Activated T-cell treated with anti-CD3 and anti-CD28 coated beads, Interleukin-2, amount 50 U/mL, for 1 hour (primary cell): ENCODE results near the gene GABBR1.

Experiments
- DNase-seq: peaks from one replicate; pipeline ENCODE4 v3.0.0-alpha.2; 2020

GABBR1 gene

DNA sequence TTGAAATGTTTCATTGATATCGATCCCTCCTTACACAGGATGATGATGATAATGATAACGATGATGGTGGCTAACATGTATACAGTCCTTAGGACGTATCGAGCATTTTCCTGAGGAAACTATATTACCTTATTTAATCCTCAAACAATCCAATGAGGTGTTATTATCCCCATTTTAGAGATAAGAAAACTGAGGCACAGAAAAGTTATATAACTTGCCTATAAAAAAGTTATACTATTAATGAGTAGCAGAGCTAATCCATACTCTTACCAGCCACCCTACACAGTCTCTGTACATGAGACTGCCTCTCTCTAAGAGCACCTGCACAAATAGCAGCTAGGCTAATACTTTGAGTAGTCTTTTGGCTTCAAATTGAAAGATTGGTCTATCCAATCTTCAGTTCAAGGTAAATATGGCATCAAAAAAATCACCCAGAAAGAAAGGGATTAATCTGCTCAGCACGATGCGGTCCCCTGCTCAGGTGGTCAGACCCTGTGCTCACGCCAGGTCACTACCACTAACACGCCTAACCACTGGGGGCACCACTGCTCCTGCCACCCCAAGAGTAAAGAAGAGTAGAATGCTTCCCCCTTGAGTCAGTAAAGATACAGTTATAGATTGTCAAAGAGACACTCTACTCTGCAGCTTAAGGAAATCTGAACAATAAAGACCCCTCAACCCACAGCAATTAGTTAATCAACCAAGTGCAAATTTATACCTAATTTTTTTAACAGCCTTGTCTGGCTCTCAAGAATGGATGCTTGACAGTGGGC, 15.0 kb downstream of the GABBR1 start:
- no peak for DNase-seq

DNA sequence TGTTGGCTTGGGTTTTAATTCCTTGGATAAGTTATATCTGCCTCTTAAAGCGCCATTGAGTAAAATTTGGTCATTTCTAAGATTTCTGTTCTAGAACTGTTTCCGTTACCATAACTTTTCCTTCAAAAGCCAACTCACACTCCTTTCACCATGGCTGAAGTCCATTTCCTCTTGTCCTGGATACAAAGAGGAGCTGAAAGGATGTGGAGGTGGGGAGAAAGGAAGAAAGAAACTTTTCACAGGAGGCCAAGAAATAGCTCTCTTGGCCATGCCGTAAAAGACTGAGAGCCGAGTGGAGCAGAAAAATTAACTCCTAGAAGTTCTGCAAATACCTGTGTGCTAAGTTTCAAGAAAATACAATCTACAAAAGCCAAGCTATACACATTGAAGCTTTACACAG, 21.6 kb downstream of the GABBR1 start:
- DNase-seq: no peak

DNA sequence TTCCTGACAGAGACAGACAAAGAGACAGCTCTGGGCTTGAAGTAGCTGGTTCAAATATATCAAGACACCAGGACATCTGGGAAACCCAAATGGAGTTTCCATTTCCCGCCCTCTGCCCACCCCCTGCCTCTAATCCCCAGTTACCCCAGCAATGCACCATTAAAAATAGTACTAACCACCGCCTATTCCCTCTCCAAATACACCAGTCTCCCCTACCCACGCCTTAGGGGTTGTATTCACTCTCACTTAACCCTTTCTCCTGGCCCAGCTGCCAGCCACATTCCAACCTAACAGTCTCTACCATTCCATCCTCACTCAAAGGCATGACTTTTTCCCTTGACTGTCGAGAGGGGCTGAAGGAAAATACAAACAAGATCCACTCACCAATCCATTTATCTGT, 22.4 kb downstream of the GABBR1 start:
- DNase-seq: no peak

DNA sequence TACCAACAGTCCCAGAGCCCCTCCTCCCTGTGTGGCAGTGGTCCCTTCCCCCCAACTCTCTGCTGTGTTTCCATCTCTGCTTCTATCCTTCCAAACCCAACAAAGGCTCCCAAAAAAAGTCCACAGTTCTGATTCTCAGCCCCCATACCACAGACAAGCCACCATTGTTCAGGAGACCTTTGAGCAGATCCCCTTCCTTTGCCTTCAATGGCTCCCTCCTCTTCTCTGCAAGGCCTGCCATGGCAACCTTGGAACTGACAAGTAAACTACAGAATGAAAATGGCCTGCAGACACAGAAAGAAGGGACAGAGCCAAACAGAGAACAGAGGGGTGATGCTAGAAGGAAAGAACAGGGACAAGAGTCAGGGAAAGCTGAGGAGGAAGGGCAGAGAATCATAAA, 24.9 kb downstream of the GABBR1 start:
- no peak for DNase-seq

DNA sequence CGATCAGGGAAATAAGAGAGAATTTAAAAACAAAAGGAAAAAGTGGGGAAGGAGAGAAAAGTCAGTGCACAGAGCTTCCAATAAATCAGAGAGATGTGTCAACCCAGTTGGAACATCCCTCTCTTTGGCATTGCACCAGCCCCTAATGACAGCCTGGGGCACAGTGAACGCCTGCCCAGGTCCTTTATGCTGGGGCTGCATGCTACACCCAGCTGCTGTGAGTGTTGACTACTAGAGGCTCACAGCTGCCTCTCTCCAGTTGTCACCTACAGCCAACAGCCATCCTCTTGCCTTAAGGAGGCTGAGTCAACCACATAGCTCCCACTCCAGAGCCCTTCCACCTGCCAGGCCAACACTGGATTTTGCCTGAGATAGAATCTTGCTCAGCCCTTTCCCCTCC, 29.1 kb downstream of the GABBR1 start:
- no peak for DNase-seq

DNA sequence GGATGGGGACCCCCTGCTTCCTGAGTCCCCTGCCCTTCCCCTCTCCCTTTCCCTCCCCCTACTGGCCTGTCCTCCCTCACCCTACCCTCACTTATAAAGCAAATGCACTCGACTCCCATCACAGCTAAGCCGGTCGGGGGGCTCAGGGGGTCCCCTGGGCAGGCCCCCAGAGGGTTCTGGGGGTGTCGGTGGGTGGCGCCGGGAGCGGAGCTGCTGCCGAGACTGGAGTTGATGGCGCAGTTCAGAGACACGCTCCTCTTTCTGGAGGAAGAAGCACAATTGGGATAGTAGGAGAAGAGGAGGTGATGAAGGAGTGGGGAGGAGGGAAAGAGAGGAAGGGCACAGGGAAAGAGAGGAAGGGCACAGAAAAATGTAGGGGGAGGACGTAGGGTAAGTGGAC, 29.5 kb downstream of the GABBR1 start:
- DNase-seq: no peak

DNA sequence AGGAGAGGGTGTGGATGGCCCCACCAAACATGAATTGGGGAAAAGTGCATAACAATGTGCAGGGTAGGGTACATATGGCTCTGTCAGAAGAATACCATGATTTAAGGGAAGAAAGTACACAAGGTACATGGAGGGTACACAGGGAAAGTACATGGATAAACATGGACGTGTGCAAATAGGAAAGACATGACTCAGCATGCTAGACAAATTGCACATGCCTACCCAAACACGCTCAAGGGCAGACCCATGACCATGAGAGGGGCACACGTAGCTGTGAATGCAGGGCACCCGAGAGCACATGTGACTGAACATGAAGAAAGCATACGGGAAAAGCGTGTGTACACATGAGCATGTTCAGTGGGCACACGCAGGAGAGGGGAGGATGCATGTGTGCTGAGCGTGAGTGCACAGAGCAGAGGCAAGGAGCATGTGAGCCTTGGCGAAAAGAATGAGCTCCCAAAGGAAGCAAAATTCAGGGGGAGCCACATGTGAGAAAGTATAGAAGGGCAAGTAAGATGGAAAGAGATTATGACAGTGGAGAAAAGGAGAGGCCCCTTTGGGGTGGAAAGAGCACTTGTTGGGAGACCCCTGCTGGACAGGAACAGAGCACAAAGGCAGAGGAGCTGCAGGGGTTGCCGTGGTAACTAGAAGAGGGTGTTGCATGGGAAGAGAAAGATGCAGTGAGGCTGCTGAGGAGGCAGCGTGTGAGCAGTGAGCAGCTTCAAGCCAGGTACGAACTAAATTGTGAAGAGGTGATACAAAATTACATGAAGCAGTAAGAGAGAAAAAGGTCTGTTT, 30.2 kb downstream of the GABBR1 start:
- no peak for DNase-seq

DNA sequence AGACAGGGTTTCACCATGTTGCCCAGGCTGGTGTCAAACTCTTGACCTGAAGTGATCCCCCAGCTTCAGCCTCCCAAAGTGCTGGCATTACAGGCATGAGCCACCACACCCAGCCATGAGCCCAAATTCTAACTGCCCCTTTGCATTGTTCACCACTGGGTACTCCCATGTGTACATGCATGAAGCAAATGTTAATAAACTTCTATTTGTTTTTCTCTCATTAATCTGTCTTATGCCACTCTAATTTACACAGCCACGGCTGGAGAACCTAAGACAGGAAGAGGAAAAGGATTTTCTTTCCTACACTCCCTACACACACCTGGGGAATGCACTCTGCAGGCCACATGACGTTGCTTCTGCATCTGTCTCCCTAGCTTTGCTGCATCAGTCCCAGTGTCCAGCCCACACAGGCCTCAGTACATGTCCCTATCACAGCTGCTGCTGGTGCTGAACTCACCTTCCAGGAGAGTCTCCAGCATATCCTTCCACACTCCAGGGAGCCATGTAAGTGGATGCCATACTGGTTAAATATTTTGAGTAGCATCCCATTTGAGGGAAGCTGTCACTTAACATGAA, 34.7 kb downstream of the GABBR1 start:
- DNase-seq: no peak

DNA sequence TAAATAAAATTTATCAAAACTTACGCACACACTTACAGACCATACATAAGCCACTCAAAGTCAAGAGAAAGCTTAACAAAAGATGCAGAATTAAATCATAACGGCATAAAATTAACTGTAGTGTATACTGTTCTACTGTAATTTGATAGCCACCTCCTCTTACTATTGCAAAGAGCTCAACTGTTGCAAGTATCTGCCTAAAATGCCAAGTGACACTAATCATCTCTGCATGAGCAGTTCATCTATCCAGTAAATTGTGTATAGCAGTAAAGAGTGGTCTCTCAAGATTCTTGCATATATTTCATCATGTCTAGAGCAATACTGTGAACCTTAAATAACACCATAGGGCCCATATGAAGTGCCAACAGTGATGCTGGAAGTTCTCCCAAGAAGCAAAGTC, 35.8 kb downstream of the GABBR1 start:
- DNase-seq: no peak

DNA sequence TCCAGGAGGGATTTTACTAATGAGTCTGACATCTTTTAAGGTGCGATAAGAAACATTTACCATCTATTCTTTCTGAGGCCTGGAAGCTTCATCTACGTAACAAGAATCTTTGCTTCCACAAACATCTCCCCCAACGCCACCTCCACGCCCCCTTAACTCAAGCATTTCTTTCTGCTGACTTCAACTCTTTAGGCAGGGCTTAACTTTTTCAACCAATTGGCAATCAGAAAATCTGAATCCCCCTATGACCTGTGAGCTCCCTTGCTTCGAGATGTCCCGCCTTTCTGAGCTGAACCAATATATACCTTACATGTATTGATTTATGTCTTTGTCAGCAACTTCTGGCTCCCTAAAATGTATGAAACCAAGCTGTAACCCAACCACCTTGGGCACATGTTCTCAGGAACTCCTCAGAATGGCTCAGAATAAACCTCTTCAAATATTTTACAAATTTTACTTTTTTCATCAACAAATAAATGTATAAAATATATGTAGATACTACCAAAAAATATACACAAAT, 36.5 kb downstream of the GABBR1 start:
- DNase-seq: no peak

DNA sequence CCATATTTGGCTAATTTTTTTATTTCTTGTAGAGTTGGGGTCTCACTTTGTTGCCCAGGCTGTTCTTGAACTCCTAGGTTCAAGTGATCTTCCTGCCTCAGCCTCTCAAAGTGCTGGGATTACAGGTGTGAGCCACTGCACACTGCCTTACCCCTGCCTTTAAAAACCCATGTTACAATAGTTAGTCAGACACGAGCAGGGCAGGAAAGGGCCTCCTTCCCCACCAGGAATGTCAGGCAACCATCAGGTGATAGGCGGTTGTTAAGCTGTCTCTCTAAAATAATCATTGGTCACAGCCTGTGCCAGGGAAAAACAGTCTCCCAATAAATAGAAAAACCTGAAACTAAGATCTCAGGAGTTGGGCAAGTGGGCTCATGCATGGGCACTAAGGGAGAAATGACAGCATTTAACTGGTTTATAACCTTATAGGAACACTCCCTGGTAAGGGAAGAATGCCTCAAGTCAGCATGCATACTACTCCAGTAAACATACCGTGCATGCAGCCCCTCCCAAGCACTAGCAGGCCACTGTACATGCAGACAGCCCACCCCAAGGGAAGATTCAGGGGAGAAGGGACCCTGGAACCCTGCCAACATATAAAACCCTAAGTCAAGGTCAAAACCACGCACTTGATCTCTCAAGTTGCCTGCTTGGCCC, 39.7 kb downstream of the GABBR1 start:
- DNase-seq: no peak

DNA sequence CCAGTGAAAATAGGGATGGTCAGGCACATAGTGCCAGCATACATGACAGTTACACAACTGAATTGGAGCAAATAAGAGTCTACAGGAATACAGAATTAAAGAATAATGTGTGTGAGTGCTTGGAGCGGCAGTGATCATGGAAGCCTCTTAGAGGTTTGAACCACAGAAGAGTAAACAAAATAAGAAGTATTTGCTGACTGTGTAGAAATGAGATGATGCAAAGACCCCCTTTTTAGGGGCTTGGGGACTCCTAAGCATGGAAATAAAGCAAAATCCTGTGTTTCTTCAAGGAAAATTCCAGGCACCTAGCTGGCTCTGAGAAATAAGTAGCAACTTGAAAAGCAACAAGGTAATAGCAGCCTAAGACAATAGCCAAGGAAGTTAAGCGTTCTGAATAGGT, 41.3 kb downstream of the GABBR1 start:
- DNase-seq: no peak

DNA sequence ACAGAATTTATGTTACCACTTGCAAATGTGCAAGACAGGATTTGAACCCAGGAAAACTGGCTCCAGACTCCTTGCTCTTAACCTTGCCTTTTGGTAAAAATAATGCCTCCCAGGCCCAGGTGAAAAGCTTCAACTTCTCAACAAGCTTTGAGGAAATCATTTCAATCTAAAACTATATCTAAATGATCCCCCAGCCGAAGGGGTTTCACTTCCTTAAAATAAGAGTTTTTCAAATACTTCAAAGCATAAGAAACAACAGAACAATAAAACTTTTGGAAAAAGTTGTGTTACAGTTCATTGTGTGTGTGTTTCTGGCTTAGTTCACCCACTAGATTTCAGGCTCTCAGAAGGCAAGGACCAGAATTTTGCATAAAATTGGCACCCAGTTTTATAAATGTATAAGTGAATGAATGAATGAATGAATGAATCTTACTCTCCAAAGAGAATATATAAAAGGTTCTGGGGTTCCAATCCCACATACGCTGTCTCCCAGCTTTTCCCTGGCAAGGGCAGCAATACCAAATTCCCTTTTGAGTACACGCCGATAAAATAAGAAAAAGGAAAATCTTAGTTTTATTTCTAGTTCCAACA, 42.7 kb downstream of the GABBR1 start:
- no peak for DNase-seq

DNA sequence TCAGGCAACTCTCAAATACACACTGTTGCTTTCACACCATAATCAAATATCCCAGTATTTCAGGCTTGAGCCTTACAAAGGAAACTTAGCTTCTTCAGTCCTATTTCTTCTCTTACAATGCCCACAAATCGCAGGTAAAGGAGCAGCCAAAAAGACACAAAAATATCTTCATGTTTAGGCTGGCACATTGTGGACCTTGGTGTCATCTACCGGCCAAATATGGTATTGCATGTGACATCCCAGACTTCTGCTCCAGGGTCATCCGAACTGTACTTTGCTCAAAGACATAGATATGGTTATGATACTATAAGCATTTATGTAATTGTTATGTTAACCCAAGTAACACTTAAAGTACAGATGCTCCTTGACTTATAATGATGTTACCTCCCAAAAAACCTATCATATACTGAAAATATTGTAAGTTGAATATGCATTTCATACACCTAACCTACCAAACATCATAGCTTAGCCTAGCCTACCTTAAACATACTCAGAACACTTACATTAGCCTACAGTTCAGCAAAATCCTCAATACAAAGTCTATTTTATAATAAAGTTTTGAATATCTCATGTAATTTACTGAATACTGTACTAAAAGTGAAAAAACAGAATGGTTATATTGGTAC, 43.4 kb downstream of the GABBR1 start:
- DNase-seq: peak; percentile 32

DNA sequence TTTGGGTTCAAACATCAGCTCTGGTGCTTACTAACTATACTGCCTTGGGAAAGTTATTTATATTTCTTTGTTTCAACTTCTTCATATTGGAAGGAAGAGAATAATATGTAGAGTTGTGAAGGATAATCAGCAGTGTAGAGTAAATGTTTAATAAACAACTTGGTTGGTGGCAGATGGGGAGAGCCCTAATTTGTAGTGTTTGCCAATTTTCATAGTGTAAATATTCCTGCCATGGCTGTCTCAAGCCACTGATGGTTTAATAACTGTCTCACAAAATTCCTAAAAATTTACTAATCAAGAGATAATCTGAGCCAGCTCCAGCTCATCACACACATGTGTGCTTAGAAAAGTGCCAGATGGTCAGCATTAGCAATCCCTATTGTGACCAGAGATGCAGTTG, 48.2 kb downstream of the GABBR1 start, which contains the start of gene OR2H2:
Gene OR2H2 (plus strand): TSS at position 301 of the 400 bp plus-strand sequence. CDS start 2,824 bp downstream, outside the sequence.
- DNase-seq: no peak

DNA sequence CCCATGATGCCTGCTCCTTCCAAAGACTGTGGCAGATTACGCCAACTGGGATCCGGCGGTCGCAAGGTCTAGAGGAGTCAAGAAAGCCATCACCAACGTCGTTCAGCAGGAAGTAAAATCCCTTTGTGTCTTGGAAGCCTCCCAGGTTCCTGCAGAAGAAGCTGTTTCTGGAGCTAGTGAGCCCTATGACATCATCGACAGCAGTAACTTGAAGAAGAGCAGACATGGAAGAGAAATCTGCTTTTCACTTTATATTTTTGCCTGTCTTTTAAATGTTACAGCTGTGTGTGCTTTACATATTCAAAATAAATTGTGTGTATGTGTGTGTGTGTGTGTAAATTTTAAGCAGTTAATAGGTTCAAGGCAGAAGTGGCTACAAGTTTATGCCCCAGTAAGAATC, 55.4 kb downstream of the GABBR1 start:
- DNase-seq: no peak

DNA sequence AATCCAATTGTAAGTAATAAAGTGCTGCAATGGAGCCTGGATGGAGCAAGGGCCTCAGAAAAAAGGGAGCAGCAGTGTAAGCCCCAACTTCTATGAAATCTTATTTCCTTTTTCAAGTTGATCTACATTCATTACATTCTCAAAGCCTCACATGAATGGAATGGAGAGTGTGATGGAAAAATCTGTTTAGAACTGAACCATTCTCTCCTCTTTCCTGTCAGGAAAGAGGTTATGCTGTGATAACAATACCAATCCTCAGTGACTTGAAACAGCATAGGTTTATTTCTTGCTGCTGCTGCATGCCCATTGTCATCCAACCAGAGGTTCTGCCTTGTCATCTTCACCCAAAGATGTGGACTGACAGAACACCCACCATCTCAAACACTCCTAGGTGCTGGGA, 56.9 kb downstream of the GABBR1 start:
- no peak for DNase-seq

DNA sequence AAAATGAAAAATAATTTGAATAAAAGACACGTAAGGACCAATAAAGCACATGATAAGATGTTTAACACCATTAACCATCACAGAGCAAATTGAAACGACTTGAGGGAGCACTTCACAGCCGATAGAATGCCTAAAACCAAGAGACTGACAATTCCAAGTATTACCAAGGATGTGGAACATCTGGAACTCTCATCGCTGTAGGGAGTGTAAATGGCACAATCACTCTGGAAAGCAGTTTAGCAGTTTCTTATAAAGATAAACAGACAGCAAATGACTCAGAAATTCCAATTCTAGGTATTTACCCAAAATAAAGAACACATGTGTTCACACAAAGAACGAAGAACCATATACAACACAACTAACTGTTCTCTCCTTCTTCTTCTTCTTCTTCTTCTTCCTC, 65.0 kb downstream of the GABBR1 start:
- DNase-seq: no peak

DNA sequence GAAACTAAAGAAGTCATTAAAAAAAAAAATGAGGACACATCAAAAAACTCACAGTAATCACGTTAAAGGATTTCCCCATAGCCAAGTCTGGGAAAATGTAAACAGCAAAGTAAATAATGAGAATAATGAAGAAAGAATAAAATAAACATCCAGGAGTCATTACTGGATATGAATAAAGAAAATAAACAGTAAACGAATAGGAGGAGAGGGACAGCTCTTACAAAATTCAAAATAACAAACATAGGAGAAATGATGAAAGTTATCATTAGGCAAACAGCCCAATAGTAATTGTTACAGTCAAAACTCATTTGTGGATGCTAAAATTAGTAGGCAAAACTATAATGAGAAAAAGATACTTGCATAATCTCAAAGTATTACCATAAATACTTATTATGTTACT, 65.4 kb downstream of the GABBR1 start:
- DNase-seq: no peak

DNA sequence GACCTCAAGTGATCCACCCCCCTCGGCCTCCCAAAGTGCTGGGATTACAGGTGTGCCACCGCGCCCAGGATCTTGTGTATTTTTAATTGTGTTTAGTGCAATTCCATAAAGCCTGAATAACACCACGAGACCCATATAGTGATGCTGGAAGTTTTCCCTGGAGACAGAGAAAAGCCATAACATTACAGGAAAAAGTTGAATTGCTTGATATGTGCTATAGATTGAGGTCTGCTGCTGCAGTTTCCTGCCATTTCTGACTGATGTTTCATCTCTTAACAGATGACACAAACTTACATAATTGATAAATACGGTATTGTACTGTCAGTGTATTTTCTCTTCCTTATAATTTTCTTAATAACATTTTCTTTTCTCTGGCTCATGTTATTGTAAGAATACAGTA, 66.1 kb downstream of the GABBR1 start:
- no peak for DNase-seq

DNA sequence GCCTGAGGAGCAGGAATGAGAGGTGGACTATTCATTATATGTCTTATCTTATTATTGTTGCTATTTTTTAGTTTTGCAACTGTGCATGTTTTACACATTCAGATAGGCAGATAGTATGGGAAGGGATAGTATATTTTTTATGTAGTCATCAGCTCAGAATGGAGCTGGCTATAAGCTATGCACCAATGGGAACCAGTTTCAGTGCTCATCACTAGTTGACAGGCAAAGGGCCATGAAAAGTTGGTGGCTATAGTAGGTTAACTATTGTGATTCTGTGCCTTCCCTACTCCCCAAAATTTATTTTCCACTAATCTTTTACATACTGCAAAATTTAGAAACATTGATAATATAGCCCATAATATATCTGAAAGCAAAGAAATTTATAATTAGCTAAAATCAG, 68.1 kb downstream of the GABBR1 start:
- no peak for DNase-seq

DNA sequence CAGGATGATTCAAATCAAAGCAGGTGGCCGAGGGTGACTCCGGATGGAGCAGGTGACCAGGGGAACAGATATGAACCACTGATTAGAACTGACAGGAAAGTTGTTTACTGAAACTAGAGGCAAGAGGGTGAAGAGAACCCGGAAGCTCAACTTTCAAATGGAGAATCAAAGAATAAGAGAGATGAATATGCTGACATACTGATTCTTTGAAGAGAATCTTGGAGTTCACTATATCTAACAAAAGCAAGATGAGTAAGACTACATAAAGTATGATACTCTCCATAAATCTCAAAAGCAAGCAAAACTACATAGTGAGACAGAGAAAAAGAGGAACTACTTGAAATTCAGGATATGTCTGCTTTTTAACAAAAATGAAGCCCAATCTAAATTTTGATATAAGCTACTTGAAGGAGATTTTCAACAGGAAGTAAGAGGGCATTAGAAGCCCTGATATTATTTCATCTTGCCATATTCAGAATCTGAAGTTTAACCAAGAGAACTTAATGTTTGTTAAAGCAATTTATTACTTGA, 69.5 kb downstream of the GABBR1 start:
- DNase-seq: no peak
